K562 treated with DMSO at 1 percent for 12 hours (cell line): ENCODE measurements around the gene IL19. TPM values are rescaled to one million over a fixed set of nuclear protein-coding genes. Genes with fewer than 3 reads are reported as not detected.

Experiments used
- total RNA-seq: library from RNA; unstranded; fragments of 300-600 nt; gene quantifications from 2 replicates; pipeline ENCODE4 v1.2.3, GENCODE V29; 2022; ENCODE audit not compliant: insufficient read depth

Gene IL19, protein sequence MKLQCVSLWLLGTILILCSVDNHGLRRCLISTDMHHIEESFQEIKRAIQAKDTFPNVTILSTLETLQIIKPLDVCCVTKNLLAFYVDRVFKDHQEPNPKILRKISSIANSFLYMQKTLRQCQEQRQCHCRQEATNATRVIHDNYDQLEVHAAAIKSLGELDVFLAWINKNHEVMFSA
- not detected in 2 replicates for total RNA-seq

GRCh38 chr1:206770531-206771337, at the start of gene IL19:
IL19 (plus strand) TSS chr1:206770773; CDS start chr1:206836663, 65,890 bp downstream.

DNA sequence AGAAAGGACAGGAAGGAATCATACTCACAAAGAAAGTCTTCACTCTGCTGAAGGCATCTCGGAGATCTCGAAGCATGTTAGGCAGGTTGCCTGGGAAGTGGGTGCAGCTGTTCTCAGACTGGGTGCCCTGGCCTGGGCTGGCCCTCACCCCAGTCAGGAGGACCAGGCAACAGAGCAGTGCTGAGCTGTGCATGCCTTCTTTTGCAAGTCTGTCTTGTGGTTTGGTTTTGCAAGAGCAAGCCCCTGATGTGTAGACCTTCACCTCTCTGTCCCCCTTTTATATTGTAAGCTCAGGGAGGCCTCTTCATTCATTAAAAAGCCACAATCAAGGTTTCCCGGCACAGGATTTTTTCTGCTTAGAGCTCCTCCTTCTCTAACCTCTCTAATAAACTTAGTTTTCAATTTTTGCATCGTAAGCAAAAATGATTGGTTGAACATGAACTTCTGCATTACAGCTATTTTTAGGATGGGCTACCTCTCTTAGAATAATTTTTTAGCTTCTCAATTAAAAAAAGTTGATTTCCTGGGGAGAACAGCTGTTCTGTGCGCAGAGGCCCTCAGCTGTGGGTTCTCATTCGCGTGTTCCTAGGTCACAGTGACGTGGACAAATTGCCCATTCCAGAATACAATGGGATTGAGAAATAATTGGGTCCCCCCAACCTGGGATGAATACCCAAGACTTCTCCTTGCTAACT, 1.8 kb downstream of the IL19 start, which contains the start of gene IL10:
TSS of gene IL10 (minus strand) at position 252 of the 695 bp plus-strand sequence. CDS start at position 193, 59 bp downstream.

GRCh38 chr1:206864939-206865671, 94.5 kb downstream of the IL19 start, which contains the start of gene IL20:
IL20 (plus strand) TSS chr1:206865623; CDS start chr1:206865853, 230 bp downstream.

Other genes starting within 250 kb of the IL19 start
- gene EIF2D, start 158.3 kb upstream of the IL19 start, total RNA-seq: 73.5 and 106 TPM in 2 replicates
- 6.2 and 28.3 TPM in 2 replicates for gene DYRK3, start 135.2 kb upstream of the IL19 start, total RNA-seq
- 74.1 and 114 TPM in 2 replicates for gene MAPKAPK2, start 85.9 kb upstream of the IL19 start, total RNA-seq
- gene IL10, start 1.7 kb downstream of the IL19 start, total RNA-seq: not detected in 2 replicates
- gene IL20, start 94.8 kb downstream of the IL19 start, total RNA-seq: not detected in 2 replicates
- not detected in 2 replicates for gene IL24, start 126.7 kb downstream of the IL19 start, total RNA-seq
- gene FCMR, start 151.2 kb downstream of the IL19 start, total RNA-seq: not detected in 2 replicates
- 0.14 TPM in 1 of 2 replicates, not detected in the other for gene PIGR, start 175.7 kb downstream of the IL19 start, total RNA-seq
- not detected in 2 replicates for gene FCAMR, start 199.7 kb downstream of the IL19 start, total RNA-seq